HG02840 (cell line): ENCODE results near the gene KERA.

Experiments used
- ATAC-seq: cut with Tn5 transposase; IDR thresholded peaks from one replicate; pipeline ENCODE4 v1.9.1; 2021; ENCODE audit warnings: mild to moderate bottlenecking, moderate library complexity, moderate number of reproducible peaks; ENCODE audit not compliant: unreplicated experiment, low FRiP score

The KERA gene

DNA sequence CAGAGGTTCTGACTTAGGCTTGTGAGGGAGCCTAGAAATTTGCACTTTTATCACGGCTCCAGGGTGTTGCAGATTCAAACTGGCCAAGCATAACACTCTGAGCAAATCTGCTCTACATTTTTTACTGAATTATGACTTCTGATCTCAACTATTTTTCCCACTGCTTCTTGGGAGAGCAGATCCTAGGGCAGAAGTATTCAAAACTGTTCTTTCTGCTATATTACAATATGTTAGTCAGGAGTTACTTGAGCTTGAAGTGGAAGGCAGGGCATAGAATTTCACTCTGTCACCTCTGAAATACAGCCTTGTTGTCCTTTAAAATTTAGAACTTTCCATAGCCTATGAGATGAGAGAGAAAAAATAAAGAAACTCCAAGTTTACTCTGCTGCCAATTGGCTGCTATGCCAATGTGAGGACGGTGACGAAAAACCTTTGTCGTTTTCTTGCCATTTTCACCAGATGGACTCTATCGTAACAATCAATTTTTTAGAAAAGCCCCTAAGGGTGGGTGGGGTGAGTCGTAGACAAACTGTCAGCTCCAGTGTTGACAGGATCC lies 16.4 kb upstream of the KERA start:
- no peak for ATAC-seq

DNA sequence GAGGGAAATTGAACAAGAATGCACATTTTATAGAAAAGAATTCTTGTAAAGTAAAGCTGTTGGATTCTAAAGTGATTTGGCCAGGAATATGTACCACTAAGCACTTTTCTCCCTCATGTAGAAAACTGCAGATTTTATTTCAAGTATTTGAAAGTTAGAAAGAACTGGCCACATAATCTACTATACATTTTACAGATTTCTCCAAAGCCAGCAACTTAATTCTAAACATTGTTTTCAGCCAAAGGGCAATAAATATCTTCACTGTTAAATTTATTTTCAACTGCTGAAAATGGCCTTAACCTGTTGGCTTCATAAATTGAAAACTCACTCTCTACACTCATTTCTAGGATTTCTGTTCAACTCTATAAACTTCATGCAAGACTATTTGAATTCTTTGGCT lies 15.6 kb upstream of the KERA start:
- no peak for ATAC-seq

DNA sequence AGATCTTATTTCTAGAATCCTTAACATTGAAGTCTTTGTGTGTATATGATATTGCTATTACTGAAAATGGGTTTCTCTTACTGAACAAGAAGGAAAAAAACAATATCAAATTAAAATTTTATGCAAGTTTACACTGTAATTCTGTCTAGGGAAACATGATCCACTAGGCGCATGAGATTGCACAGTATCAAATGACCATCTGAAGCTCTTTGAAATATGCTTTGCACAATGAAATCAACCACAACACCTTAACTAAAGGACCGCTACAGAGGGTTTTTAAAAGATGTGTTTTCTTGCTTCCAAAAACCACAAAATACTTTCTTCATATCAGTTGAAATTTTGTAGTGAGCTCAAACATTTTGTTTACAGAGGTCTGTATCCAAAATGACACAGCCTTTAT lies 15.1 kb upstream of the KERA start:
- no peak for ATAC-seq

DNA sequence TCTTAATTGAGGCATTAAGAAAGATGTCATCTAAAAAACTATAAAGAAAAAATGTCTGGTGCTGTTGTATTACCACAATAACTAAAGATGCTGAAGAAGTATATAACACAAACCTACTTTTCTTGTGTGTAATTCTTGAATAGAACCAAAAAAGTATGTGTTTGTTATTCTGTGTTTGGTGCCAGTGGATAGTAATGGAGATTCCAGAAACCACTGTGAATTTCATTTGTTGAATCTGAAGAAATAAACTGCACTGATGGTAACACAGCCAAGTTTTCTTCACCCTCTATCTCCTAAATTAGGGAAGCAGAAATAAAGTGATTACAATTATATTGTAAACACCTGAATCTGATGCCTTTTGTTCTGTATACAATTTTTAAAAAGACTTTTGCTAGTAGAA lies 13.1 kb upstream of the KERA start:
- ATAC-seq, result no peak

DNA sequence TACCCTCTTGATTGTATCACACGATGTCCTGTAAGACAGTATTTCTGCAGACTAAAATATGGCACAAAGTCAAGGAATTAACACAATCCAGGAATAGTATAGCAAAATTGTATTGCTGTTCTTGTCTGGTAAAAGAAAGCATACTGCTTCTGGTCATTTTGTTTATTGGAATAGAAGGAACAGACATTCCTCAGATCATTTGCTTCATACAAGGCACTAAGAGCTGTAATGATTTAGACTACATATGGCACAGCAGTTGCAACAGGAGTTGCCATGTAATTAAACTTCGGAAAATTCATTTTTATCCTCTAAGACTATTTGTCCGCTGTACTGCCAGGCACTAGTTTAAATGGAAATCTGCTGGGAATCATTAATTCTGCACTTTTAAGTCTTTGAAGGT lies 7.6 kb upstream of the KERA start:
- ATAC-seq, result no peak

DNA sequence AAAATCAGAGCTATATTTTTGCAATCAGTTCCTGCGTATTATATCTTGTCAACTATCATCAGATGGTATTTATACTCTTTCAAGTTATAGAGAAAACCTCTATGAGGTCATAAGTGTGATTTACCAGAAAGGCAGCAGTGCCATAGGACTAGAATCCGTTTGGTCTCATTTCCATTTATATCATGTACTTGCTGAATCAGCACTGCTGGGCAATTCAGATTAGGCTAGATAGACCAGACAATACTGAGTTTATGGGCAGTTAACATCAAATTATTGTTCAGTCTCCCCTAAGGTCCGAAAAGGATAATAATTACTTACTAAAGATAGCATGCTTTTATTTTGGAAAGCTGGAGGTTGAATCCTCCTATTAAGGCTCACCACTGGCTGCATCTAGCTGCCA lies 6.8 kb upstream of the KERA start:
- no peak for ATAC-seq

DNA sequence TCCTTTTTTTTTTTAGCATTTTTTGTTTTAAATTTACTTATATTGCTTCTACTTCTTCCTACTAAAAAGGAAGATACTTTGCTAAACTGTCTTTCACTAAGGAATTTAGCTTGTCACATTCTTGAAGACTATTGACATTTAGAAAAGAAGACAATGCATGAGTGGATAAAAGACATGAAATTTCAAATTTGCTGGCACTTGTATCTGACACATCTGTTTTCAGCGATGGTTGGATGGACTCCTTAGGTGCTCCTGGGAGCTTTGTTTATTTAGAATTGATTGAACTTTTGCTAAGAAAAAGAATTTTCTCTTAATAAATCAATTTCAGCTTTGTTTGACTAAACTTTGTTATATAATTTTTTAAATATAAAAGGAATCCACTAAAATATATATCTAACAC lies 3.3 kb upstream of the KERA start:
- ATAC-seq, result no peak

DNA sequence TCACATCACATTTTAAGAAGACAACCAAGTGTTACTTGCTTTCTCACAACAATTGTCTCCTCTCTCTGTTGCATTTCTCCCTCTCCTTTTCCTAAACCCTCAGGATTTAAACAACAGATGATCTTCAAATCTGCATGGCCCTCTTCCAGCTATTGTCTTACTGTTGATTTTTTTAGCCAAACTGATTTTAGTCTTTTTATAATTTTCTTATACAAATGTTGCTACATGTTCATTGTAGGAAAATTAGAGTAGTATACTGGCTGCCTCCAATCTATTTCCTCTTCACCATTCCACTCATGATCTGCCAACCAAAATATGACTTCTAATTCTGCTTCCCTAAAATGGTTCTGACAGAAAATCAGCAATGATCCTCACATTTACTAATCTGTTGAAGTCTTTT lies 1.4 kb upstream of the KERA start:
- ATAC-seq, result no peak

DNA sequence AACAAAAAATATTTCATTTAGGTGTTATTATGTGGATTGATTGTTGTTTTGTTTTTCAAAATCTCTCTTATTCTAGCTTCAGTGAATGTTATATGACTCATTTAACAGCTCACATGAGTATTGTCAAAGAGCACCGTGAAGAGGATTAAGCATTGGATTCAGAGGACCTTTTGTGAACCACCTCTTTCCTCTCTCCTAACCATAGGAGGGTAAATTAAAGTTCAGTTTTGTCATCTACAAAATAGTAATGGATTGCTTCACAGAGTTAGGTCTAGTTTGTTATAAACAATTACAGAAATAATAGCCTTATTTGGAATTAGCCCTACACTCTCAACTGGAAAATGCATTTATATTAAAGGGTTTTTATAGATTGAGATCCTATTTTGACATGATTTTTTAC lies 962 bp upstream of the KERA start:
- ATAC-seq, result no peak

DNA sequence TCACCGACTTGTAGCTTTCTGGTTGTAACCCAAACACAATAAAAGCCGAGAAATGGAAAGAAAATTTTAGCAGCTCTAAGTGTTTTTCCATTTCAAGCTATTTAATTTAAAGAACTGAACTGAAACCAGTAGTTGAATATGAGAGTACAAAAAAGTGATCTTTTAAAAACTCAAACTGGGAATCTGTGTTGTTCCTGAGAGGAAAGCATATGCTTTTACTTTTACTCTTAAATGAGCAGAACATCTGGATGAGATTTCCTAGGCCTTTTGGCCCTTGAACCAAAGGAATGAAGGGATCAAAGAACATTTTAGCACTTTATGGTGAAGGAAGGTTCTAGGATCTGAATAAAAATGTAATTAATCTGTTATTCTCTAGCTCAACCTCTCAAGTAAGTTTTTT lies 1.3 kb downstream of the KERA start:
- ATAC-seq, result no peak

DNA sequence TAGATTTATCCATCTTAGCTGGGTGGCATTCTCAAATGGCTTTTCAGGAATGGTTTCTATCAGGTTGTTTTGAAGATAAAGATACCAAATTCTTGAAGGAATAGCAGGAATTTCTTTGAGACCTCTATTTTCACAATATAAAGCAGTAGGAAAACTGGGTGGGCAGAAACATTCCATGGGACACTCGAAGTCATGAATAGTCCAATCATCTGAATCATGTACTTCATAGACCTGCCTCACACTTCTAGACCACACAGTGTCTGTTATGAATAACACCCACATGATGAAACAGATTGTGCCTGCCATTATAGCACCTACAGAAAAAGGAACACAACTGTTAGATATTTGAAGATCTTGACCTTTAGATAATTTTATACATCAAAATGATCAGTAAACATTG lies 1.8 kb downstream of the KERA start:
- ATAC-seq, result no peak

DNA sequence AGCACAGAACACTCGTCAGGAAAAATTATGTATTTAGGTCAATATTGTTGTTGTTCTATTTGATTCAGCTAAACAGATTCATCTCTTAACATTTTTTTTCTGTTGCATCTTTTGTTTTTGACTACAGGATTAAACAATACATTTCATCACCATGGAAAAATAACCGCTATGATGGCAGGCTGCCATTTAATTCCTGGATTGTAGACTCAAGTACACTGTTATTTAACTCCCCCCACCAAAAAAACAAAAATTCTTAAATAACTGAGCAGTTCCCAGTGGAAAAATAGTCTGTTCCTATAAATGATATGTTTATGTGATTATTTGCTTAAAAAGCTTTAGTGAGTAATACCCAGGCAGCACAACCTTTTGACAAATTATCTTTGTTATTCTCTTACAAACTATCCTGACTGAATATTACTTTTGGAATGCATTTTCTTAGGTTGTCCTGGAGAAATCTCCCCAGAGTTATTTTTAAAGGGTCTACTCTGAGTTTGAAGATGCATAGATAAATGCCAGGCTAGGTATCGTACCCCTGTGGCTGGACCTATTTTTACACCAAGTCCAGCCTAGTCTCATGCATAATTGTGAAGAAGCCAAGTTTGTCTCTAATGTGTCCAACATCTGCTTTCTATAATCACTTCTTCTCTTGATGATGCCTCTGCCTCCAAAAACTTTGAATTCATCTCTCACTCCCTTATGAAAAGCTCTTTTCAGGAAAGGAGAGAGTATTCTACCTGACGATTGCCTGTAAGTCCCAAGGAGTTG lies 3.7 kb downstream of the KERA start:
- ATAC-seq, result no peak

DNA sequence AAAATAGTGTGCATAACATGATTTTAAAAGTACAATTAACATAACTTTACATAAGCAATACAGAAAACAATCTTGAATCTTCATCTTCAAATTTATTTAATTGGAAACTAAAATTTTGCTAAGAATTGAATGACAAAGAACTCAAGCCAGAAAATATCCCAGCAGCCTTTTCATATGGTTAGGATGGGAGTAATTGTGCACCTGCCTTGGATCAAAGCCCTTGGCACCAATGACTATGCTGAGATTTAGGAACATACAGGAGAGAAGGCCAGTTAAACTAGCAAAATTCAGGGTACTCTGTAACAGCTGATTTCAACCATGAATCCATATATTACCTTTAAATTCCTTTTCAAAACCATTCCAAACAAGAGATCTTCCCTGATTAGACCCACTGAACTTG lies 5.8 kb downstream of the KERA start:
- ATAC-seq, result no peak

DNA sequence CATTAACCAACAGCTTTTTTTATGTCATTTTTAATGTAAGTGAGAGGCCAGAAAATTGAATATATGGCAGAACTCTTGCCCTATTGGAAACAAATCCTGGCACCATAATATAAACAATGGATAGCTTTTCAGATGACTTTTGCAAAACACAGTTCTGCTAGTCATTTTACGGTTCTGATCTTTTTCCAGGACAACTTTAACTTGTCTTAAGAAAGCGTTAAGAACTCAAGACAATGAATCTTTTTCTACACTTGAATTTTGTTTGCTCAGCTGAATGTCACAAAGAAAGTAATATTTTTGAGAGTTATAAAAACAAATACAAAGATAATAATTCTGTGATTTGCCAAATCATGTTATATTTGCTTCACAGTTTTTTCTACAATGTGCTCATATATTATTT lies 13.2 kb downstream of the KERA start:
- no peak for ATAC-seq

DNA sequence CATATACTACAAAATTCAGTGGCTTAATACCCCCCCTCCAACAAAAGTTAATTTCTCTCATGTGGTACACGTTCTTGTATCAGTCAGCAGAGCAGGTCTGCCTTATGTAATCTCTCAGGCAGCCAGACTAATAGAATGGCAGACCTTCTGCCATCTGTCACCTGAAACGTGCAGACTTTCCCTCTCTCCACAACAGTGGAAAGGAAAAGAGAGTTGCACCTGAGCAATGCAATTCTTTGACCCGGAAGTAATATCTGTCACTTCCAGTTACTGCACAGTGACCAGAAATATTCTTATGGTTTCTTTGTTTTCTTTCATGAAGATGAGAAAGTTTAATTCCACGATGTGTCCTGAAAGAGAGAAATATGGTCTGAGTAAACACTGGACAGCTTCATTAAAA lies 14.4 kb downstream of the KERA start:
- ATAC-seq, result no peak

DNA sequence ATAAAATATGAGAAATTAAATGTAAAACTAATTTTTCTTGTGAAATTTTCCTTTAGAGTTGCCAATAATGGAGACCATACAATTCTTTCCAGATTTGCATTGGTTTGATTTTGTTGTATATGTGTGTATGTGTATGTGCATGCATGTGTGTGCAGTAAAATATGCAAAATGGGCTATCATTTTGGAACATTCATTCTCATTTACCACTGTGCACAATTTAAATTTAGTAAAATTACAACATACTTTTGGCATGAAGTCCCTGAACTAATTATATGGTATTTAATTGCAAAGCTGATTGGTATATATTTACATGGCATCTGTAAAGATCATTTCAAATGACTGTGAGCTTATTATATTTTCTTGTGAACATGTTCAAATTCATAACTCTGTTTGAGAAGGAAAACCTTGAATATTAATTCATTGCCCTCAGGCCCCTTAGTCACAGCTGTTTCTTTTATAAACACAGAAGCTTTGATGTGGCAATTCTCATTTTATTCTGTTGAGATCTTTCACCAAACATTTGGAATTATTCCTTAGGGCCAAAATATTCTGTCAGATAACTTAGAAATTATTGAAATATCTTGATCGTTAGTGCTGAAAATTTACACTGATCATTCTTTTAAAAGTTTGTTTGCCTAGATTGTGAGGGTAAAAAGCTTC lies 17.6 kb downstream of the KERA start:
- no peak for ATAC-seq

DNA sequence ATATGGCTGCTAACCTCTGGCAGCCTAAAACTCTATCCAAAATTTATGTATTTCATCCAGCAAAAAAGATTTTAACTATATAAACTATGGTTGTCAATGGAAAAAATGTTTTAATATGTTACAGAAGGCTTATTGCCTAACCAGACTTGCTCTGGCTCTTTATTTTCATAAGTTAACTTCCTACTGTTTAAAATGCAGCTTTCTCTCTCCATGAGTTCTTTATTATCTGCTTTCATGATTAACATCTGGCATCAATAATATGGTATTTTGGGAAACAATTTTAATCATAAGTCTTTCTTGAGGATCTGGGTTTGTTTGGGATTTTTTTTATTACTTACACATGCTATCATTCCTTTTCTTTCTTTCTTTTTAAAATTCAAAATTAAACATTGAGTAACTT lies 20.5 kb downstream of the KERA start:
- ATAC-seq, result no peak

DNA sequence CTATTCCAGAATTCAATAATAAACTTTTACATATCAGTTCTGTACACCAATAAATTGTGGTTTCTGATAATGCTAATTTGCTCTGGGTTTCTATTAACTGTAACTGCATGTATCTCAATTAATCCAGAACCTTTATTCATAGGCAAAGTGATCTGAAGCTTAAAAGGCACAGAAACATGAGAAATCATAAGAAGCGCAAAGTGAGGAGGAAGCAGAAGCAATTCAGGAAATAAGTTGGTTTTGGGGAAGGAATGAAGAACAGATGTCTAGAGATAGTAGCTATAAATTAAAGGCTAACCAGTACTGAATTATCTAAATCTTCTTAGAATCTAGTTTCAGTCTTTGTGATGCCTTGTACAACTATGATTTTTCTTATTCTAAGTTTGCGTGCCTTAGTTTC lies 24.6 kb downstream of the KERA start:
- ATAC-seq, result no peak

DNA sequence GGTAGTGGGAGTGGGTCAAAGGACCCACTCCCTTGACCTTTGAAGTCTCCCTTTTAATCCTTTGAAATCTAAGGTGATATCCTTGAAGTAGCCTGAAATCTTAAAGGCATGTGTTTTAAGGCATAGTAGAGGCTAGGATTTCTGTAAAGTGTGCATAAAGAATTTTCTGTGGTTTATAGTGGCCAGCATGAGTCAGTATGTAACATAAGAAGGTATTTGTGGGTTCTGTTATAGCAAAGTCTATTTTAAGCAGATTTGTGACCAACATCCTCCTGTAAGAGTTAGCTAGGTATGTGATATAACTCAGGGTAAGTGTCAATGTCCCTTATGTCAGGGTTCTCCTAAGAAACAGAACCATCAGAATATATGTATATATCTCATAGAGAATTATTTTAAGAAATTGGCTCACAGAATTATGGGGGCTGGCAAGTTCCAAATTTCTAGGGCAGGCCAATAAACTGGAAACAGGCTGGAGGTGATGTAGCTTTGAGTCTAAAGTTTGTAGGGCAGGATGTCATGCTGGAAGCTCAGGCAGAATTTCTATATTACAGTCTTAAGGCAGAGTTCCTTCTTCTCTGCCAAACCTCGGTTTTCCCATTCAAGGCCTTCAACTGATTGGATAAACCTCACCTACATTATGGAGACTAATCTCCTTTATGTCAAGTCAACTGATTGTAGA lies 34.4 kb downstream of the KERA start:
- no peak for ATAC-seq

DNA sequence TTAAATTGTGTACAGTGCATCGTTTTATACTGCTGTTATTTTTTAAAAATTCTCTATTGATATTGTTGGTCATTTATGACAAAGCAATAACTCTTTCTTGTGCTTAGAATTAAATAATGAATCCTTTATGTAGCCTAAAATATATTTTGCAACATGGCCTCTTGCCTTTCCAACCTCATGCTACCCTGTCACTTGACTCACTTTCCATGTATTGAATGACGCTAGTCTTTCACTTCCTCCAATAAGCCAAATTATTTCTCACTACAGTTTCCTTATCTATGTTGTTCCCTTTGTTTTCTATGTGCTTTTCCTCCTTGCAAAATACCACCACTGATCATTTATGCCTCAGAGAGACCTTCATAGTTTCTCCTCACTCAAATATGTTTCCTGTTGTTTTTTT lies 36.7 kb downstream of the KERA start:
- no peak for ATAC-seq

DNA sequence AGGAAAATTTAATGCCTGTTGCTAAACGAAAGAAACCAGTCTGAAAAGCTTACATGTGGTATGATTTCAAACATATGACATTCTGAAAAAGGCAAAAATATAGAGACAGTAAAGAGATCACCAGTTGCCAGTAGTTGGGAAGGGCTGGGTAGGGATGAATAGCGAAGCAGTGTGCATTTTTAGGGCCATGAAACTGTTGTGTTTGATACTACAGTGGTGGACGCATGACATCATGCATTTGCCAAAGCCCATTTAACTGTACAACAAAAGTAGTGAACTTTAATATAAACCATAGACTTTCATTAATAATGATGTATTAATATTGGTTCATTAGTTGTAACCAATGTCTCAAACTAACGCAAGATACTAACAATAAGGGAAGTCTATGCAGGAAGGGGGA lies 38.4 kb downstream of the KERA start:
- ATAC-seq, result no peak
